GM12878 (cell line): ENCODE results near the gene SEMA3C. TPM values are rescaled to one million over a fixed set of nuclear protein-coding genes. Genes with fewer than 3 reads are reported as not detected.

Experiments
- ATAC-seq: fragments of 200-7000 bp; cut with Tn5 transposase; 3 replicates; pipeline ENCODE4 v1.9.1; 2020; ENCODE audit warnings: mild to moderate bottlenecking, moderate library complexity
- BruUV-seq: library from RNA; stranded (reverse); fragments of 400-500 nt; replicated peaks from 2 replicates; lab custom pipeline; 2021; lab: Mats Ljungman, UMichigan
- CTCF ChIA-PET: fragments of 300-600 bp; sonication (Branson Sonifier 250); formaldehyde crosslinking; extraction: SDS; loops from one replicate; lab custom pipeline; 2021; ENCODE audit warnings: inconsistent platforms; lab: Yijun Ruan, JAX
- POLR2A ChIA-PET: fragments of 350-600 bp; formaldehyde crosslinking; extraction: SDS; loops from one replicate; lab custom pipeline; 2021; ENCODE audit warnings: inconsistent platforms; lab: Charles Lee
- RAD21 ChIA-PET: fragments of 300-600 bp; sonication (Branson Sonifier 250); formaldehyde crosslinking; loops from one replicate; lab custom pipeline; 2023; ENCODE audit warnings: antibody characterized with exemption; ENCODE audit not compliant: unreplicated experiment; lab: Charles Lee
- SMC1A ChIA-PET: fragments of 300-600 bp; sonication (Branson Sonifier 250); formaldehyde crosslinking; loops from one replicate; lab custom pipeline; 2023; ENCODE audit not compliant: unreplicated experiment, uncharacterized antibody; lab: Charles Lee
- DNase-seq: peaks from one replicate; pipeline ENCODE4 v3.0.0-alpha.2; 2011; ENCODE audit warnings: low read depth, low spot score
- FAIRE-seq: peaks from 3 replicates; lab custom pipeline; 2011; peaks lifted over from hg19 to GRCh38; lab: Jason Lieb, UNC
- H2AFZ ChIP-seq: 2 replicates; pipeline ENCODE4 v1.6.0; 2011; ENCODE audit warnings: low read depth, low read length, control low read depth; ENCODE audit not compliant: control insufficient read depth
- H3K27ac ChIP-seq: 2 replicates; pipeline ENCODE4 v1.5.1; 2011; ENCODE audit warnings: control low read depth; ENCODE audit not compliant: control insufficient read depth, insufficient read depth
- H3K27me3 ChIP-seq, 2 experiments: replicated peaks in 1 of 2; 2 replicates each; pipeline versions ENCODE4 v1.6.0 to v1.6.1; 2011; ENCODE audit warnings: low read length in 1 of 2; ENCODE audit not compliant: control insufficient read depth in 2 of 2, insufficient read depth in 2 of 2
- H3K36me3 ChIP-seq, 2 experiments: 2 replicates each; pipeline ENCODE4 v1.5.1; 2011; ENCODE audit warnings: low read length in 1 of 2; ENCODE audit not compliant: control insufficient read depth in 2 of 2, insufficient read depth in 2 of 2
- H3K4me1 ChIP-seq: 2 replicates; pipeline ENCODE4 v1.6.1; 2011; ENCODE audit warnings: mild to moderate bottlenecking, low read length, moderate library complexity, mixed read lengths; ENCODE audit not compliant: control insufficient read depth, insufficient read depth
- H3K4me2 ChIP-seq: 2 replicates; pipeline ENCODE4 v1.6.0; 2011; ENCODE audit warnings: control low read depth; ENCODE audit not compliant: control insufficient read depth, insufficient read depth
- H3K4me3 ChIP-seq: fragments of 200-600 bp; sonication (generic); 2 replicates; pipeline ENCODE4 v1.5.1; 2016
- H3K79me2 ChIP-seq: 2 replicates; pipeline ENCODE4 v1.6.0; 2011; ENCODE audit warnings: low read length; ENCODE audit not compliant: control insufficient read depth, insufficient read depth
- H3K9ac ChIP-seq: 2 replicates; pipeline ENCODE4 v1.8.0; 2011; ENCODE audit warnings: low read length, control low read depth, mixed read lengths; ENCODE audit not compliant: control insufficient read depth, insufficient read depth
- H3K9me3 ChIP-seq: replicated peaks from 3 replicates; pipeline ENCODE4 v1.5.1; 2011; ENCODE audit warnings: mild to moderate bottlenecking, low read length; ENCODE audit not compliant: control insufficient read depth, insufficient read depth
- H4K20me1 ChIP-seq: 2 replicates; pipeline ENCODE4 v1.6.0; 2011; ENCODE audit not compliant: control insufficient read depth, insufficient read depth
- BCLAF1 ChIP-seq: fragments of 450-650 bp; IDR thresholded peaks from 2 replicates; pipeline ENCODE4 v1.6.1; 2017; ENCODE audit warnings: antibody characterized with exemption, mild to moderate bottlenecking, moderate library complexity
- CTCF ChIP-seq, 3 experiments: IDR thresholded peaks in 2 of 3; conservative IDR thresholded peaks in 1 of 3; 2 replicates each; pipeline ENCODE4 v1.5.1; 2011; ENCODE audit warnings: low read depth in 3 of 3, low read length in 3 of 3, mild to moderate bottlenecking in 3 of 3, control low read depth in 2 of 3, moderate library complexity in 2 of 3, inconsistent platforms in 1 of 3, mixed read lengths in 1 of 3; ENCODE audit not compliant: control insufficient read depth in 2 of 3, insufficient read depth in 1 of 3; ENCODE audit errors: extremely low read depth in 1 of 3
- IKZF2 ChIP-seq, 2 experiments: fragments of 450-650 bp; IDR thresholded peaks; 2 replicates each; pipeline ENCODE4 v1.6.1; 2017; ENCODE audit warnings: mild to moderate bottlenecking in 2 of 2, moderate library complexity in 2 of 2
- IRF3 ChIP-seq: fragments of 450-650 bp; IDR thresholded peaks from 2 replicates; pipeline ENCODE4 v1.6.1; 2014; ENCODE audit warnings: mild to moderate bottlenecking
- NFYB ChIP-seq: IDR thresholded peaks from 2 replicates; pipeline ENCODE4 v1.6.1; 2011; ENCODE audit warnings: low read depth, mild to moderate bottlenecking, low read length, improper control_type of control experiment, moderate library complexity; ENCODE audit not compliant: insufficient read depth
- ZNF592 ChIP-seq: fragments of 450-650 bp; IDR thresholded peaks from 2 replicates; pipeline ENCODE4 v1.6.1; 2017; ENCODE audit warnings: mild to moderate bottlenecking, moderate library complexity
- WGBS: methylation state at CpG from one replicate; pipeline ENCODE4 v1.1.6; 2016; ENCODE audit warnings: low lambda C conversion rate; ENCODE audit not compliant: insufficient replicate concordance, insufficient coverage; ENCODE audit errors: missing lambda C conversion rate; 5-methylcytosine and 5-hydroxymethylcytosine counted together
- in situ Hi-C: fragments of 300-500 bp; cut with MboI; formaldehyde crosslinking; loops from 9 replicates; pipeline ENCODE4 v1.14.3; 2018; ENCODE audit warnings: mixed read lengths
- intact Hi-C: fragments of 100-400 bp; cut with micrococcal nuclease; formaldehyde crosslinking; loops from one replicate; pipeline ENCODE4 v1.14.2; 2022; ENCODE audit not compliant: unreplicated experiment
- polyA plus RNA-seq, 11 experiments: library from polyadenylated mRNA; depleted of rRNA in 4 of 11; unstranded in 6 of 11; stranded (reverse) in 5 of 11; fragments of >200 nt; fragmentation: Nextera tagmentation in 4 of 11; fragmentation: Illumina TruSeq in 1 of 11; extraction: Ambion mirVana in 4 of 11; extraction: Trizol in 1 of 11; gene quantifications; 1 replicate in 1 of 11; 2 replicates in 10 of 11; pipeline versions ENCODE4 v1.2.1 to v1.2.3, GENCODE V29; 2011 to 2016; ENCODE audit warnings: inconsistent platforms in 2 of 11, missing spikeins in 2 of 11, low read depth in 1 of 11
- total RNA-seq, 4 experiments: library from RNA; depleted of rRNA in 3 of 4; stranded (reverse); fragments of >200 nt in 3 of 4; fragmentation: Illumina TruSeq in 1 of 4; extraction: Trizol in 1 of 4; gene quantifications; 2 replicates each; pipeline versions ENCODE4 v1.2.1 to v1.2.3, GENCODE V29; 2013 to 2021

The SEMA3C gene
- total and polyA plus RNA-seq, 10 of the 15 experiments (the other 5 are each of a cell fraction or from before 2014, with no cell fraction given), result 0.01 to 0.41 (median 0.11) TPM; not detected in 6

GRCh38 chr7:80733333-80733915 is 185.4 kb downstream of the SEMA3C start (continued):
- TF ChIP-seq BCLAF1, result no peak

GRCh38 chr7:80732630-80733029 is 186.2 kb downstream of the SEMA3C start:
- ATAC-seq (peak; percentile 58), DNase-seq (no peak), FAIRE-seq (no peak)
- H3K36me3 ChIP-seq, result no peaks in the 10 kb centered on the region
- H3K4me1 ChIP-seq, result no peaks in the 10 kb centered on the region
- no peak for TF ChIP-seq IRF3
- TF ChIP-seq ZNF592, result no peak
- no peak for TF ChIP-seq IKZF2 (IDR thresholded peaks at IDR 0.05)
- peak; percentile 67 for TF ChIP-seq NFYB
- peak in 2 of 3 experiments; percentile 13 to 14; a peak in 1 of 6 replicates for TF ChIP-seq CTCF (IDR thresholded peaks at IDR 0.05 in 2 of 3, conservative IDR thresholded peaks at IDR 0.05 in 1 of 3; ENCODE audit: control insufficient read depth in 2 of 3, extremely low read depth in 1 of 3, insufficient read depth in 1 of 3, low read depth in 3 of 3, low read length in 3 of 3)
- ChIA-PET POLR2A (no interaction called here), RAD21 (no interaction called here), CTCF (interaction anchor here (1.5 kb wide), 1 partner anchor 35 kb away, joined by 3 read pairs; no protein-coding TSS in a partner anchor), SMC1A (no interaction called here)
- no peak overlapping the region for H3K27ac ChIP-seq
- no peak overlapping the region for H3K9ac ChIP-seq
- no peak overlapping the region for H2AFZ ChIP-seq
- no peaks in the 10 kb centered on the region for H3K9me3 ChIP-seq
- H3K4me3 ChIP-seq, result no peak overlapping the region
- H4K20me1 ChIP-seq, result no peaks in the 10 kb centered on the region
- no peak overlapping the region for H3K4me2 ChIP-seq
- in situ Hi-C loops, result no loop called here
- H3K27me3 ChIP-seq, result no peaks in the 10 kb centered on the region
- intact Hi-C loops, result no loop called here
- BruUV-seq, result no TSS peak
- H3K79me2 ChIP-seq, result no peaks in the 10 kb centered on the region
- 34% methylated on average over 6 of the region's 6 CpGs for WGBS
